GM23248 (cell line): ENCODE results near the gene GNAL. TPM values are rescaled to one million over a fixed set of nuclear protein-coding genes. Genes with fewer than 3 reads are reported as not detected.

Experiments
- DNase-seq: peaks from one replicate; pipeline ENCODE4 v3.0.0-alpha.2; 2015
- H2AFZ ChIP-seq: fragments of 200-600 bp; sonication (generic); 2 replicates; pipeline ENCODE4 v1.6.1; 2016; ENCODE audit warnings: antibody characterized with exemption
- H3F3A ChIP-seq: fragments of 200-600 bp; sonication (generic); 2 replicates; pipeline ENCODE4 v1.6.1; 2016; ENCODE audit warnings: mild to moderate bottlenecking, antibody characterized with exemption, mixed run types; ENCODE audit not compliant: insufficient read depth
- H3K27ac ChIP-seq: fragments of 200-600 bp; sonication (generic); 2 replicates; pipeline ENCODE4 v1.5.1; 2016; ENCODE audit warnings: mild to moderate bottlenecking
- H3K27me3 ChIP-seq: fragments of 200-600 bp; sonication (generic); replicated peaks from 2 replicates; pipeline ENCODE4 v1.6.1; 2016; ENCODE audit warnings: mild to moderate bottlenecking; ENCODE audit not compliant: insufficient read depth
- H3K36me3 ChIP-seq: fragments of 200-600 bp; sonication (generic); 2 replicates; pipeline ENCODE4 v1.6.1; 2016; ENCODE audit warnings: low read depth, mild to moderate bottlenecking
- H3K4me1 ChIP-seq: fragments of 200-600 bp; sonication (generic); 2 replicates; pipeline ENCODE4 v1.6.1; 2016; ENCODE audit warnings: mild to moderate bottlenecking; ENCODE audit not compliant: insufficient read depth
- H3K4me2 ChIP-seq: fragments of 200-600 bp; sonication (generic); one replicate; pipeline ENCODE4 v1.6.1; 2016; ENCODE audit warnings: mild to moderate bottlenecking; ENCODE audit not compliant: unreplicated experiment
- H3K4me3 ChIP-seq: fragments of 200-600 bp; sonication (generic); 2 replicates; pipeline ENCODE4 v1.5.1; 2016; ENCODE audit warnings: mild to moderate bottlenecking
- H3K79me2 ChIP-seq: fragments of 200-600 bp; sonication (generic); 2 replicates; pipeline ENCODE4 v1.6.1; 2016; ENCODE audit warnings: mild to moderate bottlenecking; ENCODE audit not compliant: insufficient read depth
- H3K9ac ChIP-seq: fragments of 200-600 bp; sonication (generic); 2 replicates; pipeline ENCODE4 v1.6.1; 2016; ENCODE audit warnings: mild to moderate bottlenecking
- H3K9me2 ChIP-seq: fragments of 200-600 bp; sonication (generic); 2 replicates; pipeline ENCODE4 v1.6.1; 2016; ENCODE audit warnings: mixed run types, mild to moderate bottlenecking, moderate library complexity; ENCODE audit not compliant: insufficient read depth
- H3K9me3 ChIP-seq: fragments of 200-600 bp; sonication (generic); one replicate; pipeline ENCODE4 v1.6.1; 2017; ENCODE audit warnings: low read depth
- H4K20me1 ChIP-seq: fragments of 200-600 bp; sonication (generic); 2 replicates; pipeline ENCODE4 v1.6.0; 2016; ENCODE audit not compliant: insufficient read depth
- EZH2 ChIP-seq: fragments of 200-600 bp; sonication (generic); IDR thresholded peaks from 2 replicates; pipeline ENCODE4 v1.6.1; 2018; ENCODE audit warnings: antibody characterized with exemption, mild to moderate bottlenecking; ENCODE audit not compliant: insufficient read depth, poor library complexity, severe bottlenecking
- EZH2phosphoT487 ChIP-seq: fragments of 200-600 bp; sonication (generic); IDR thresholded peaks from 2 replicates; pipeline ENCODE4 v1.6.1; 2018; ENCODE audit warnings: antibody characterized with exemption, moderate library complexity, mild to moderate bottlenecking, low read depth; ENCODE audit not compliant: insufficient read depth
- WGBS, 2 experiments: methylation state at CpG; one replicate each; pipeline ENCODE4 v1.1.6; 2015 to 2017; ENCODE audit warnings: low lambda C conversion rate in 2 of 2, low coverage in 1 of 2; ENCODE audit errors: missing lambda C conversion rate in 2 of 2; 5-methylcytosine and 5-hydroxymethylcytosine counted together
- in situ Hi-C: fragments of 300-500 bp; cut with MboI; formaldehyde crosslinking; loops from 2 replicates; pipeline ENCODE4 v1.15.0; 2020
- polyA plus RNA-seq: library from polyadenylated mRNA; unstranded; fragments of >200 nt; fragmentation: Nextera tagmentation; extraction: Ambion mirVana; gene quantifications from 2 replicates; pipeline ENCODE4 v1.2.1, GENCODE V29; 2016
- total RNA-seq: library from RNA; depleted of rRNA; stranded (reverse); fragments of >200 nt; shearing (Covaris generic); gene quantifications from 2 replicates; pipeline ENCODE4 v1.2.3, GENCODE V29; 2014

GNAL gene
- total and polyA plus RNA-seq, 2 experiments from 2014 or later = 0.19 to 3.0 TPM

- Histone ChIP-seq H3K79me2 (no peaks in the 10 kb centered on the region), H3F3A (no peaks in the 10 kb centered on the region), H3K9me2 (no peaks in the 10 kb centered on the region), H2AFZ (no peak overlapping the region), H3K9ac (no peak overlapping the region), H4K20me1 (no peaks in the 10 kb centered on the region), H3K4me3 (no peak overlapping the region), H3K4me2 (no peak overlapping the region), H3K27me3 (no peaks in the 10 kb centered on the region), H3K36me3 (no peaks in the 10 kb centered on the region), H3K4me1 (no peaks in the 10 kb centered on the region), H3K9me3 (no peaks in the 10 kb centered on the region), H3K27ac (no peak overlapping the region)
- WGBS, 2 experiments = 77 to 81% methylated on average over 9 to 11 of the region's 11 CpGs
- in situ Hi-C loops = no loop called here
- DNase-seq = no peak
- TF ChIP-seq EZH2 (no peak), EZH2phosphoT487 (no peak)
Observed at GRCh38 chr18:11811009-11811408, 121.9 kb downstream of the GNAL start.

GRCh38 chr18:11817229-11817628 lies 128.2 kb downstream of the GNAL start:
- Histone ChIP-seq H3K4me1 (no peaks in the 10 kb centered on the region), H3K4me3 (no peak overlapping the region), H3K9ac (no peak overlapping the region), H3K9me2 (no peaks in the 10 kb centered on the region), H3K4me2 (no peak overlapping the region), H3F3A (no peaks in the 10 kb centered on the region), H2AFZ (no peak overlapping the region), H3K36me3 (no peaks in the 10 kb centered on the region), H3K27me3 (no peaks in the 10 kb centered on the region), H4K20me1 (no peaks in the 10 kb centered on the region), H3K79me2 (no peaks in the 10 kb centered on the region), H3K9me3 (no peaks in the 10 kb centered on the region), H3K27ac (no peak overlapping the region)
- 71% methylated on average over 6 of the region's 6 CpGs for WGBS, 2 experiments
- in situ Hi-C loops = no loop called here
- TF ChIP-seq EZH2 (no peak), EZH2phosphoT487 (no peak)
- no peak for DNase-seq

GRCh38 chr18:11818486-11819203 lies 129.6 kb downstream of the GNAL start:
- Histone ChIP-seq H3K27me3 (no peaks in the 10 kb centered on the region), H3K9me3 (no peaks in the 10 kb centered on the region), H3K4me2 (no peak overlapping the region), H3K4me3 (no peak overlapping the region), H2AFZ (no peak overlapping the region), H3K79me2 (no peaks in the 10 kb centered on the region), H3F3A (no peaks in the 10 kb centered on the region), H3K9ac (no peak overlapping the region), H4K20me1 (no peaks in the 10 kb centered on the region), H3K4me1 (no peaks in the 10 kb centered on the region), H3K36me3 (no peaks in the 10 kb centered on the region), H3K9me2 (no peaks in the 10 kb centered on the region), H3K27ac (no peak overlapping the region)
- no peak for DNase-seq
- TF ChIP-seq EZH2 = no peak
- no peak for TF ChIP-seq EZH2phosphoT487
- WGBS, 2 experiments = 71 to 74% methylated on average over 17 of the region's 17 CpGs
- in situ Hi-C loops = no loop called here

- Histone ChIP-seq H3K36me3 (no peaks in the 10 kb centered on the region), H3K9me3 (no peaks in the 10 kb centered on the region), H3K4me1 (no peaks in the 10 kb centered on the region), H3K27me3 (no peaks in the 10 kb centered on the region), H3K9me2 (no peaks in the 10 kb centered on the region), H3K27ac (no peak overlapping the region), H3K4me2 (no peak overlapping the region), H3K79me2 (no peaks in the 10 kb centered on the region), H3K4me3 (no peak overlapping the region), H3K9ac (no peak overlapping the region), H4K20me1 (no peaks in the 10 kb centered on the region), H3F3A (no peaks in the 10 kb centered on the region), H2AFZ (no peak overlapping the region)
- no peak for DNase-seq
- TF ChIP-seq EZH2 (no peak), EZH2phosphoT487 (no peak)
- 75 to 84% methylated on average over 2 of the region's 2 CpGs for WGBS, 2 experiments
- in situ Hi-C loops = no loop called here
Observed at GRCh38 chr18:11819938-11820337, 130.9 kb downstream of the GNAL start.
